Kidney (tissue), 14 donors: ENCODE measurements around the gene ZBED4. TPM values are rescaled to one million over a fixed set of nuclear protein-coding genes. Genes with fewer than 3 reads are reported as not detected.

ENCODE experiments used
- DNase-seq, 5 donors: peaks; one replicate each; pipeline ENCODE4 v3.0.0-alpha.2; 2013 to 2020
- FAIRE-seq: peaks from 2 replicates; lab custom pipeline; 2012; peaks lifted over from hg19 to GRCh38; lab: Jason Lieb, UNC
- H3K27ac ChIP-seq, 2 donors: one replicate each; pipeline ENCODE4 v1.7.0; 2013; ENCODE audit warnings: low read depth in 2 of 2, low read length in 2 of 2, inconsistent platforms in 1 of 2
- H3K27me3 ChIP-seq: one replicate; pipeline ENCODE4 v1.7.1; 2013; ENCODE audit warnings: low read length, inconsistent platforms; ENCODE audit not compliant: control insufficient read depth, insufficient read depth
- H3K36me3 ChIP-seq, 3 donors: one replicate each; pipeline versions ENCODE4 v1.7.0 to v1.7.1; 2013; ENCODE audit warnings: low read length in 3 of 3, control low read depth in 1 of 3, inconsistent platforms in 1 of 3; ENCODE audit not compliant: insufficient read depth in 3 of 3, control insufficient read depth in 2 of 3
- H3K4me1 ChIP-seq, 3 donors: one replicate each; pipeline versions ENCODE4 v1.7.0 to v1.7.1; 2013; ENCODE audit warnings: low read length in 3 of 3, inconsistent platforms in 1 of 3, low read depth in 1 of 3; ENCODE audit not compliant: control insufficient read depth in 2 of 3, insufficient read depth in 2 of 3
- H3K4me3 ChIP-seq, 3 donors: one replicate each; pipeline versions ENCODE4 v1.7.0 to v1.8.1; 2013; ENCODE audit warnings: low read length in 3 of 3, control low read depth in 1 of 3, inconsistent platforms in 1 of 3
- H3K9ac ChIP-seq, 3 donors: one replicate each; pipeline versions ENCODE4 v1.7.0 to v1.7.1; 2013; ENCODE audit warnings: low read length in 3 of 3, control low read depth in 1 of 3, inconsistent platforms in 1 of 3
- H3K9me3 ChIP-seq, 3 donors: one replicate each; pipeline versions ENCODE4 v1.7.0 to v1.7.1; 2013; ENCODE audit warnings: low read length in 3 of 3, control low read depth in 1 of 3, inconsistent platforms in 1 of 3; ENCODE audit not compliant: control insufficient read depth in 2 of 3, insufficient read depth in 1 of 3
- intact Hi-C: fragments of 100-400 bp; cut with DNase I; formaldehyde crosslinking; loops from one replicate; pipeline ENCODE4 v1.11.1; 2022
- polyA plus RNA-seq: library from polyadenylated mRNA; stranded (reverse); fragments of 350-450 nt; fragmentation: Illumina TruSeq; extraction: RNeasy Lipid Tissue Mini Kit (QIAGEN cat#74804); gene quantifications from one replicate; pipeline ENCODE4 v1.2.3, GENCODE V29; 2014; ENCODE audit warnings: low read depth, low replicate concordance; ENCODE audit not compliant: insufficient read depth
- total RNA-seq: library from RNA; stranded (reverse); fragmentation: NEBNext Ultra II Directional; extraction: Animal tissue kit (Norgen Biotek cat#: 25700); gene quantifications from one replicate; pipeline ENCODE4 v1.2.1, GENCODE V29; 2021
- TF ChIP-seq, protein P1 (sequence below): IDR thresholded peaks from 3 replicates; pipeline ENCODE4 v1.5.1; 2012; ENCODE audit warnings: mild to moderate bottlenecking, moderate library complexity, borderline replicate concordance; ENCODE audit not compliant: insufficient read depth; ENCODE audit errors: extremely low read depth
- donor health status: control.
- donor health status: control.
- donor health status: control.
- donor health status: control.
- donor health status: control.
- donor health status: DM: yes; HTN: yes; CAD: no.
- donor health status: Normal renal cell carcinoma (clear cell type).

The ZBED4 gene
- total and polyA plus RNA-seq, 2 donors from 2014 or later, result 2.1 to 12.9 TPM

DNA sequence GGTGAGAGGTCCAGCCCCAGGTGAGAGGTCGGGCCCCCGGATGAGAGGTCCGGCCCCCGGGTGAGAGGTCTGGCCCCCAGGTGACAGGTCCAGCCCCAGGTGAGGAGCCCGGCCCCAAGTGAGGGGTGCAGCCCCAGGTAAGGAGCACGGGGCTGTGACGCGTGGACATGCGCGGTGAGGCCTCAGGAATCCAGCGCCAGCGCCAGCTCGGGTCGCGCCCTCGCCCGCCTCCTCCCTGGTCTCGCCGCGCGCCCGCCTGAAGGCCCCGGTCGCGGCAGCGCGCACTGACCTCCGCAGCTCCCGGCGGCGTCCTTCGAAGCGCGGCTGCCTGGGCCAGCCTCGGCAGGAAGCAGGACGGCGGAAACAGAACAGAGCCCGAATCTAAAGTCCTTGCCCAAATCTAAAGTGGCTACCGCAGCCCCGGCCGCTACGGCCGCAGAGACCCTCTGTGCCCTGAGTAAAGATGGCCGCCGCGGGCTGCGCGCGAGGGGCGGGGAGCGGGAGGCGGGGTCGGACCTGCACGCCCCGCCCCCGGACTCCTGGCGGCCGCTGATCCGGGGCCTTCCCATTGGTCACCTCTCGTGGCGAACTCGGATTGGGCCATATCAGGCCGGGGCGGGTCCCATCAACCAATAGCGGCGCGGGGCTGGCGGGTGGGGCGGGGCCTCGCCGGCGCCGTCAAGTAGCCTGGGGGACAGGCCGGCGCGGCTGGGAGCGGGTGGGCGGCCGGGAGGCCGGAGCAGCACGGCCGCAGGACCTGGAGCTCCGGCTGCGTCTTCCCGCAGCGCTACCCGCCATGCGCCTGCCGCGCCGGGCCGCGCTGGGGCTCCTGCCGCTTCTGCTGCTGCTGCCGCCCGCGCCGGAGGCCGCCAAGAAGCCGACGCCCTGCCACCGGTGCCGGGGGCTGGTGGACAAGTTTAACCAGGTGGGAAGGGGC, 64.6 kb downstream of the ZBED4 start, which contains the start of the genes ALG12 and CRELD2:
Gene ALG12 (minus strand): TSS at position 465 of the 937 bp plus-strand sequence. CDS start 4,673 bp downstream, outside the sequence.
Gene CRELD2 (plus strand): TSS at position 661 of the 937 bp plus-strand sequence. CDS start 136 bp downstream, at position 797.
- FAIRE-seq (no peak), DNase-seq (peak; percentile 98 to 99 (median 99))
- intact Hi-C loops, result no loop called here
- no peaks in the 10 kb centered on the region for H3K27me3 ChIP-seq
- H3K36me3 ChIP-seq, result peaks cover 0 to 9% (median 2%) of the 10 kb centered on the region in 3 donors
- TF ChIP-seq, protein P1, sequence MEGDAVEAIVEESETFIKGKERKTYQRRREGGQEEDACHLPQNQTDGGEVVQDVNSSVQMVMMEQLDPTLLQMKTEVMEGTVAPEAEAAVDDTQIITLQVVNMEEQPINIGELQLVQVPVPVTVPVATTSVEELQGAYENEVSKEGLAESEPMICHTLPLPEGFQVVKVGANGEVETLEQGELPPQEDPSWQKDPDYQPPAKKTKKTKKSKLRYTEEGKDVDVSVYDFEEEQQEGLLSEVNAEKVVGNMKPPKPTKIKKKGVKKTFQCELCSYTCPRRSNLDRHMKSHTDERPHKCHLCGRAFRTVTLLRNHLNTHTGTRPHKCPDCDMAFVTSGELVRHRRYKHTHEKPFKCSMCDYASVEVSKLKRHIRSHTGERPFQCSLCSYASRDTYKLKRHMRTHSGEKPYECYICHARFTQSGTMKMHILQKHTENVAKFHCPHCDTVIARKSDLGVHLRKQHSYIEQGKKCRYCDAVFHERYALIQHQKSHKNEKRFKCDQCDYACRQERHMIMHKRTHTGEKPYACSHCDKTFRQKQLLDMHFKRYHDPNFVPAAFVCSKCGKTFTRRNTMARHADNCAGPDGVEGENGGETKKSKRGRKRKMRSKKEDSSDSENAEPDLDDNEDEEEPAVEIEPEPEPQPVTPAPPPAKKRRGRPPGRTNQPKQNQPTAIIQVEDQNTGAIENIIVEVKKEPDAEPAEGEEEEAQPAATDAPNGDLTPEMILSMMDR, result no peak
- peak within 1 kb of the TSS in 2 of 3 donors; percentile 55 to 80 for H3K9ac ChIP-seq
- H3K4me1 ChIP-seq, result peaks cover 0 to 10% (median 0%) of the 10 kb centered on the region in 3 donors
- H3K27ac ChIP-seq, result peak within 1 kb of the TSS; percentile 97 to 98
- H3K4me3 ChIP-seq, result peak within 1 kb of the TSS; percentile 40 to 80 (median 69)
- no peaks in the 10 kb centered on the region for H3K9me3 ChIP-seq

DNA sequence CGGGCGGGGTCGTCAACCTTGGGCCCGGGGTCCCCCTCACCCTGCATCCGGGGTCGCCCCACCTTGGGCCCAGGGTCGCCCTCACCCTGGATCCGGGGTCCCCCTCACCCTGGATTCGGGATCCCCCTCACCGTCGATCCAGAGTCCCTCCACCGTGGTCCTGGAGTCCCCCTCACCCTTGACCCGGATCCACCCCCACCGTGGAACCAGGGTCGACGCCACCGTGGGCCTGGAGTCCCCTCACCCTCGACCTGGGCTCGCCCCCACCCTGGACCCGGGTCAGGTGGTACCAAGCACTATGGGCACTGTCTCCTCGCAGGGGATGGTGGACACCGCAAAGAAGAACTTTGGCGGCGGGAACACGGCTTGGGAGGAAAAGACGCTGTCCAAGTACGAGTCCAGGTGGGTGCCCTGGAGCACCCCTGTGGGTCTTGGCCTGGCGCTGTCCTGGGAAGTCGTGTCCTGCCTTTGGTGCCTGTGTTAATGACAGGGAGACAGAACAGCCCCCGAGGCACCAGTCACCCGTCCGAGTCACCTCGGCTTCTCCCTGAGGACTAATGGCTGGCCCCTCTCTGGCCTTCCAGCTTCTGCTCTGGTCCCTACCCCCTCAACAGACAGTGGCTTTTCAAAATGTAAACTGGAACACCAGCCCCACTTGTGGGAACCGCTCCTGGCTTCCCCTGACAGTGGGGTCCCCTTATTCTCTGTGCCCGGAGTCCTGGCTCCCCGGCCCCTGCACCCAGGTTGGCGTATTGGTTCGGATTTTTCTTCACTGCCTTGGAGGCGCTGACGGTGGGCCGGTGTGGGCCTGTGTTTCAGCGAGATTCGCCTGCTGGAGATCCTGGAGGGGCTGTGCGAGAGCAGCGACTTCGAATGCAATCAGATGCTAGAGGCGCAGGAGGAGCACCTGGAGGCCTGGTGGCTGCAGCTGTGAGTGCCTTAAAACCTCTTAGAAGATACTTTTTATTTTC, 65.6 kb downstream of the ZBED4 start:
- Histone ChIP-seq H3K27ac (no peak overlapping the region), H3K36me3 (peaks cover 0 to 9% (median 0%) of the 10 kb centered on the region in 3 donors), H3K9ac (peak overlapping the region in 2 of 3 donors; percentile 51 to 55), H3K4me1 (peaks cover 0 to 10% (median 0%) of the 10 kb centered on the region in 3 donors), H3K9me3 (no peaks in the 10 kb centered on the region), H3K4me3 (peak overlapping the region; percentile 16 to 63 (median 52)), H3K27me3 (no peaks in the 10 kb centered on the region)
- FAIRE-seq (no peak), DNase-seq (peak in 2 of 5 donors; percentile 73 to 82)
- TF ChIP-seq, protein P1, result no peak
- intact Hi-C loops, result no loop called here

DNA sequence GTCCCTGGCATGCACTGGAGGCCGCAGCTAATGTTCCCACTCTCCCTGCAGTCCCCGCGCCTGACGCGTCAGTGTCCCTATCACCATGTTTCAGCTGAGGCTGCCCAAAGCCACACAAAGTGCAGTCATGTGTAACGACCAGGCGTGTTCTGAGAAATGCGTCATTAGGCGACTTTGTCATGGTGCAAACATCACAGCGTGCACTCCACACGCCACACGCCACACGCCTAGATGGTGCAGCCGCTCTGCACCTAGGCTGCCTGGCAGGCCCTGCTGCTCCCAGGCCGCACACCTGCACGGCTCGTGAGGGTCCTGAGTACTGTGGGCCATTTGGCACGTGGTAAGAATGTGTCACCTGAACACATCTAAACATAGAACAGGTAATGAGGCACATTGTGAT, 67.2 kb downstream of the ZBED4 start:
- Histone ChIP-seq H3K4me3 (no peak overlapping the region), H3K27ac (no peak overlapping the region), H3K27me3 (no peaks in the 10 kb centered on the region), H3K9ac (no peak overlapping the region), H3K9me3 (no peaks in the 10 kb centered on the region), H3K36me3 (peaks cover 0 to 9% (median 0%) of the 10 kb centered on the region in 3 donors), H3K4me1 (peaks cover 0 to 10% (median 0%) of the 10 kb centered on the region in 3 donors)
- TF ChIP-seq, protein P1, result no peak
- DNase-seq (no peak), FAIRE-seq (no peak)
- intact Hi-C loops, result no loop called here
